Trophoblast cell (in vitro differentiated cells and primary cell): ENCODE data around the gene FAM107B.
"Not testable (repeated sequence)": the region's sequence is repeated elsewhere in the genome, so short reads cannot be mapped to it uniquely, and the experiment has no call there.

ENCODE experiments used
- DNase-seq, 2 donors: peaks; one replicate each; pipeline ENCODE4 v3.0.0-alpha.2; 2016
- H2AFZ ChIP-seq: 2 replicates; pipeline ENCODE4 v1.6.1; 2013; ENCODE audit warnings: low read length, moderate library complexity, mild to moderate bottlenecking; ENCODE audit not compliant: insufficient read depth, poor library complexity
- H2AK5ac ChIP-seq: 2 replicates; pipeline ENCODE4 v1.6.1; 2013; ENCODE audit warnings: mild to moderate bottlenecking, low read length
- H2BK120ac ChIP-seq: 2 replicates; pipeline ENCODE4 v1.6.1; 2013; ENCODE audit warnings: low read length, mild to moderate bottlenecking, moderate library complexity; ENCODE audit not compliant: insufficient read depth, poor library complexity
- H2BK12ac ChIP-seq: 2 replicates; pipeline ENCODE4 v1.6.1; 2013; ENCODE audit warnings: mild to moderate bottlenecking, low read length, moderate library complexity
- H2BK5ac ChIP-seq: 2 replicates; pipeline ENCODE4 v1.6.1; 2013; ENCODE audit warnings: low read length, low read depth, moderate library complexity, mild to moderate bottlenecking; ENCODE audit not compliant: poor library complexity
- H3K14ac ChIP-seq: 2 replicates; pipeline ENCODE4 v1.6.1; 2013; ENCODE audit warnings: mild to moderate bottlenecking, low read length
- H3K18ac ChIP-seq: 2 replicates; pipeline ENCODE4 v1.6.1; 2013; ENCODE audit warnings: mild to moderate bottlenecking, low read length
- H3K23ac ChIP-seq: 2 replicates; pipeline ENCODE4 v1.6.1; 2013; ENCODE audit warnings: low read length
- H3K27ac ChIP-seq: 2 replicates; pipeline ENCODE4 v1.5.1; 2013; ENCODE audit warnings: low read depth, mild to moderate bottlenecking, inconsistent platforms, low read length, moderate library complexity
- H3K27me3 ChIP-seq: 2 replicates; pipeline ENCODE4 v1.6.1; 2013; ENCODE audit warnings: inconsistent platforms, mild to moderate bottlenecking, low read length, moderate library complexity; ENCODE audit not compliant: insufficient read depth
- H3K36me3 ChIP-seq, 2 experiments: 1 replicate in 1 of 2; 2 replicates in 1 of 2; pipeline ENCODE4 v1.6.1; 2013; ENCODE audit warnings: low read length in 2 of 2, mild to moderate bottlenecking in 2 of 2, moderate library complexity in 1 of 2; ENCODE audit not compliant: insufficient read depth in 2 of 2, control insufficient read depth in 1 of 2
- H3K4ac ChIP-seq: 2 replicates; pipeline ENCODE4 v1.6.1; 2013; ENCODE audit warnings: low read depth, mild to moderate bottlenecking, low read length, moderate library complexity
- H3K4me1 ChIP-seq, 2 experiments: 1 replicate in 1 of 2; 2 replicates in 1 of 2; pipeline ENCODE4 v1.6.1; 2013; ENCODE audit warnings: low read length in 2 of 2, mild to moderate bottlenecking in 2 of 2, moderate library complexity in 1 of 2; ENCODE audit not compliant: insufficient read depth in 2 of 2, control insufficient read depth in 1 of 2
- H3K4me2 ChIP-seq: 2 replicates; pipeline ENCODE4 v1.6.1; 2013; ENCODE audit warnings: inconsistent platforms, mild to moderate bottlenecking, low read length, moderate library complexity
- H3K4me3 ChIP-seq: 2 replicates; pipeline ENCODE4 v1.5.1; 2013; ENCODE audit warnings: mild to moderate bottlenecking, low read depth, low read length, inconsistent platforms
- H3K79me1 ChIP-seq: one replicate; pipeline ENCODE4 v1.6.1; 2013; ENCODE audit warnings: low read length
- H3K79me2 ChIP-seq: 2 replicates; pipeline ENCODE4 v1.6.1; 2013; ENCODE audit warnings: low read length, mild to moderate bottlenecking; ENCODE audit not compliant: control insufficient read depth, insufficient read depth, poor library complexity
- H3K9ac ChIP-seq: 2 replicates; pipeline ENCODE4 v1.6.1; 2013; ENCODE audit warnings: mild to moderate bottlenecking, low read length
- H3K9me3 ChIP-seq: 2 replicates; pipeline ENCODE4 v1.6.1; 2013; ENCODE audit warnings: low read depth, mild to moderate bottlenecking, control low read depth, inconsistent platforms, low read length; ENCODE audit not compliant: insufficient read depth
- H4K12ac ChIP-seq: 2 replicates; pipeline ENCODE4 v1.6.1; 2013; ENCODE audit warnings: low read depth, mild to moderate bottlenecking, low read length, moderate library complexity
- H4K8ac ChIP-seq: 2 replicates; pipeline ENCODE4 v1.6.1; 2013; ENCODE audit warnings: low read depth, mild to moderate bottlenecking, low read length, moderate library complexity
- H4K91ac ChIP-seq: one replicate; pipeline ENCODE4 v1.6.1; 2013; ENCODE audit warnings: low read depth, mild to moderate bottlenecking, low read length, moderate library complexity
- WGBS: extraction: QIAGEN DNeasy Blood & Tissue Kit; methylation state at CpG from one replicate; pipeline ENCODE4 v1.1.7; 2013; ENCODE audit warnings: missing lambda C conversion rate; ENCODE audit not compliant: insufficient read length, insufficient coverage; ENCODE audit errors: extremely low coverage; 5-methylcytosine and 5-hydroxymethylcytosine counted together

The FAM107B gene

DNA sequence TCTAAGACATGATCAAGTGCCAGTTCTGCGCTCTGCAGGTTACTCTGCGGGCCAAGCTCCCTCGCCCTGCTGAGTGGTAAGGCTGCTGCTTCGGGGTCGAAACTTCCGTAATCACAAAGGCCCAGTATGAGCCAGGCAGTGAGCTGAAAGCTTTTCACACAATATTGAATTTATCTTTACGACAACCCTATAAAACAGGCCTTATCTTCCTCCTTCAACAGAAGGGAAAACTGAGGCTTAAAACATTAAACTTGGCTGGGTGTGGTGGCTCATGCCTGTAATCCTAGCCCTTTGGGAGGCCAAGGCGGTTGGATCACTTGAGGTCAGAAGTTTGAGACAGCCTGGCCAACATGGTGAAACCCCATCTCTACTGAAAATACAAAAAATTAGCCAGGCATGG is 83.3 kb downstream of the FAM107B start:
- Histone ChIP-seq H3K27me3 (no peaks in the 10 kb centered on the region), H3K4me3 (no peak overlapping the region), H3K79me1 (no peaks in the 10 kb centered on the region), H2BK120ac (no peak overlapping the region), H3K23ac (no peak overlapping the region), H2BK5ac (no peak overlapping the region), H2BK12ac (no peak overlapping the region), H3K4ac (no peak overlapping the region), H3K36me3 (no peaks in the 10 kb centered on the region), H2AK5ac (no peak overlapping the region), H2AFZ (no peak overlapping the region), H3K27ac (no peak overlapping the region), H3K14ac (no peak overlapping the region), H4K8ac (no peak overlapping the region), H3K79me2 (no peaks in the 10 kb centered on the region), H3K4me2 (no peak overlapping the region), H3K4me1 (peaks cover 6 to 14% of the 10 kb centered on the region in 2 experiments), H3K9ac (no peak overlapping the region), H3K9me3 (no peaks in the 10 kb centered on the region), H4K91ac (no peak overlapping the region), H4K12ac (no peak overlapping the region), H3K18ac (no peak overlapping the region)
- WGBS = no CpG with 5 or more reads among the region's 8 CpGs
- DNase-seq = no peak

DNA sequence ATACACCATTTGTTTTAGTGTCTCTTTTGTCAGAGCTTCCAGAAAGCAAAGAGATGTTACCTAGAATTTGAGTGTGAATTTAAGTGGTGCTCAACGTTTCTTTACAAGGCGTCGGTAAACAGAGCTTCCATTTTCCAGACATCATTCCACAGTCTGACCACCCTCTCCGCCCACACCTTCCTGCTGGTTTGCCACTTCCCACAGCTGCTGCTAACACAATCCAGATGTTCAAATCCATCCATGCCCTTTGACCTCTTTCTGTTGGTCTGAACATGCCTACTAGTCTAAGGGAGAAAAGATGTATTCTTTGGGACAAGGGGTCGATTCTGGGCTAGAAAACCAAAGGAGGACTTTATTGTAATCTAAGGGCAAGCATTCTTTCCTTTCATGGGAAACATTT is 86.1 kb downstream of the FAM107B start:
- WGBS = no CpG with 5 or more reads among the region's 5 CpGs
- Histone ChIP-seq H3K4ac (no peak overlapping the region), H3K4me2 (peak overlapping the region; percentile 5), H2AK5ac (no peak overlapping the region), H2BK5ac (no peak overlapping the region), H3K27me3 (no peaks in the 10 kb centered on the region), H2AFZ (no peak overlapping the region), H3K79me2 (no peaks in the 10 kb centered on the region), H3K9me3 (no peaks in the 10 kb centered on the region), H3K4me1 (peaks cover 6 to 14% of the 10 kb centered on the region in 2 experiments), H3K14ac (no peak overlapping the region), H2BK12ac (no peak overlapping the region), H4K8ac (no peak overlapping the region), H3K23ac (no peak overlapping the region), H3K4me3 (no peak overlapping the region), H3K18ac (no peak overlapping the region), H4K12ac (no peak overlapping the region), H2BK120ac (no peak overlapping the region), H3K79me1 (no peaks in the 10 kb centered on the region), H3K36me3 (no peaks in the 10 kb centered on the region), H3K9ac (no peak overlapping the region), H4K91ac (no peak overlapping the region), H3K27ac (peak overlapping the region; percentile 50)
- no peak for DNase-seq

DNA sequence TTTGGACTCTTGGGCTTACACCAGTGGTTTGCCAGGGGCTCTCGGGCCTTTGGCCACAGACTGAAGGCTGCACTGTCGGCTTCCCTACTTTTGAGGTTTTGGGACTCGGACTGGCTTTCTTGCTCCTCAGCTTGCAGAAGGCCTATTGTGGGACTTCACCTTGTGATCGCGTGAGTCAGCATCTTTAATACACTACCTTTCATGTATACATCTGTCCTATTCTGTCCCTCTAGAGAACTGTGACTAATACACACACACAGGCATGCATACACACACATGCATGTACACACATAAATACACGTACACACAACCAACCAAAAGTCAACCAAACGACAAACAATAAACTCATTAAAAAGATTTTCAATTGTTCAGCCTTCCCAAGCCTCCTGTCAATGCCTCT is 86.5 kb downstream of the FAM107B start:
- not testable (repeated sequence) for H2AK5ac ChIP-seq, H3K9ac ChIP-seq, H3K4ac ChIP-seq, H3K4me2 ChIP-seq, DNase-seq, H2BK120ac ChIP-seq, H2BK12ac ChIP-seq, H3K79me1 ChIP-seq, H3K14ac ChIP-seq, H3K27me3 ChIP-seq, H3K23ac ChIP-seq, H3K79me2 ChIP-seq, H3K36me3 ChIP-seq, H4K12ac ChIP-seq, H3K18ac ChIP-seq, H2BK5ac ChIP-seq, H3K4me3 ChIP-seq, H3K9me3 ChIP-seq, H2AFZ ChIP-seq, H4K91ac ChIP-seq, H4K8ac ChIP-seq
- WGBS = 100% methylated on average over 2 of the region's 7 CpGs
- H3K4me1 ChIP-seq = peaks cover 6 to 14% of the 10 kb centered on the region in 2 experiments
- peak overlapping the region; percentile 50 for H3K27ac ChIP-seq

DNA sequence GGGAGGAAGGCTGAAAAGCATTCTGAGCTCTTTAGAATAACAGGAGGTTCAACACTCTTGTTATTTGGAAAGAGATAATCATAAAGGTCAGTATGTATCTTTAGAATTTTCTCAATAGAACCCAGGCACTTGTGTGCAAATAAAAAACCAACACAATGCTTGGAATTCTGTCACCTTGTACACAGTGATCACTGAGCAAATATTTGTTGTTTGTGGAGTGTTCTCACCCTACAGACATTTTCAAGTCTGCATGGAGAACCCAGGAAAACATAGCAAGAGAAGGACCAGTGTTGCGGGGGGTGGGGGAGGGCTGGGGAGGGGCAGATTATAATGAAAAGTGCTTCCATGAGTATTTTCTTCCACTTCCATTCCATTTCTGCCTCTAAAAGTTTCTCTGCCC is 87.4 kb downstream of the FAM107B start:
- H4K12ac ChIP-seq = no peak overlapping the region
- no peak overlapping the region for H2AFZ ChIP-seq
- H3K4me1 ChIP-seq = peaks cover 6 to 14% of the 10 kb centered on the region in 2 experiments
- no peak overlapping the region for H3K4me2 ChIP-seq
- H2BK5ac ChIP-seq = no peak overlapping the region
- no peak overlapping the region for H4K91ac ChIP-seq
- no peak overlapping the region for H3K14ac ChIP-seq
- no peak for DNase-seq
- H3K79me2 ChIP-seq = no peaks in the 10 kb centered on the region
- no peaks in the 10 kb centered on the region for H3K27me3 ChIP-seq
- no peak overlapping the region for H3K4ac ChIP-seq
- H3K79me1 ChIP-seq = no peaks in the 10 kb centered on the region
- no CpG with 5 or more reads among the region's 1 CpG for WGBS
- no peak overlapping the region for H2BK12ac ChIP-seq
- H3K9ac ChIP-seq = no peak overlapping the region
- no peaks in the 10 kb centered on the region for H3K36me3 ChIP-seq
- no peak overlapping the region for H2BK120ac ChIP-seq
- no peak overlapping the region for H3K4me3 ChIP-seq
- no peak overlapping the region for H3K27ac ChIP-seq
- H3K18ac ChIP-seq = no peak overlapping the region
- H3K23ac ChIP-seq = no peak overlapping the region
- no peak overlapping the region for H4K8ac ChIP-seq
- no peak overlapping the region for H2AK5ac ChIP-seq
- no peaks in the 10 kb centered on the region for H3K9me3 ChIP-seq
